Memory B cell (primary cell): ENCODE data around the gene IQSEC1.

Experiments
- ATAC-seq: fragments of 150-1000 bp; cut with Tn5 transposase; 2 replicates; pipeline ENCODE4 v1.10.0; 2021; ENCODE audit warnings: low read depth, mild to moderate bottlenecking, moderate library complexity
- DNase-seq, 2 donors: peaks; one replicate each; pipeline ENCODE4 v3.0.0; 2022; ENCODE audit warnings: low spot score in 2 of 2
- H3K27ac Mint-ChIP-seq: one replicate; pipeline ENCODE4 v1.8.0; 2022; ENCODE audit warnings: mild to moderate bottlenecking, moderate library complexity, mixed read lengths
- H3K27me3 Mint-ChIP-seq: one replicate; pipeline ENCODE4 v1.8.0; 2022; ENCODE audit warnings: mixed read lengths
- H3K36me3 Mint-ChIP-seq: one replicate; pipeline ENCODE4 v1.8.0; 2022; ENCODE audit warnings: mild to moderate bottlenecking, mixed read lengths
- H3K4me1 Mint-ChIP-seq: one replicate; pipeline ENCODE4 v1.8.0; 2022; ENCODE audit warnings: mixed read lengths
- H3K4me3 Mint-ChIP-seq: one replicate; pipeline ENCODE4 v1.8.0; 2022; ENCODE audit warnings: mild to moderate bottlenecking, moderate library complexity, mixed read lengths
- H3K9me3 Mint-ChIP-seq: one replicate; pipeline ENCODE4 v1.8.0; 2022; ENCODE audit warnings: mixed read lengths

Gene IQSEC1

DNA sequence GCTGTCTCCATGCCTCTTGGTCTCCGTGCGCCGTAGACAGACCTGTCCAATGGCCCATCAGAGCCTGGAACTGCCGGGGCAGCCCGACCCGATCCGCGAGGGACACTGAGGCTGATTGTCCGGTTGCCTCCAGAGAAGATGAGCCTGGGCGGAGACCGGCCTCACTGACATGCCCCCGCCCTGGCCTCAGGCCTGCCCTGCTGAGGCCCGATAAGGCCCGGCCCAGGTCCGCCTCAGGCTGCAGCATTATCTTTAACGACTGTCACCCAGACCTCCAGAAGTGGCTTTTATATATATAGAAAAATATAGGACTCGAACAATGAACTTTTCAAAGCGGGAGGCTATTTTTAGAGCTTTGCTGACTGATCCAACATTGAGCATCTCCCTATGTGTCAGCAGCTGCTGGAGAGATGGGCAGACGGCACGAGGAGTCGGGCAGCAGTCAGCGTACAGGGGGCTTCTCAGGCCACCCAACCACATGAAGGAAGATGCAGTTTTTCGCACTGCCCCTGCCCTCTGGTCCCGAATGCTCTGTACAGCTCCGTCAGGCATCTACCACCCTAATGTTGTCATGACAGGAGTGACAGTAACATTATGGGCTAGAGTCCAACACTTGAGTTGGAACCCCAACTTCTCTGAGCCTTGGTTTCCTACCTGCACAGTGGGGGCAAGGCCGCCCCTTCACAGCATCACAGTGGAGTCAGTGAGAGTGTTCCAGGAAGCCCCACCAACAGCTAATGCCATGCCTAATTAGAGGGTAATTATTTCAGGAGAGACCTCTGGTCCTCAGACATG, 119.8 kb downstream of the IQSEC1 start:
- Mint-ChIP-seq H3K4me1 (peaks cover 63% of the 10 kb centered on the region), H3K4me3 (peak overlapping the region; percentile 5), H3K27ac (peak overlapping the region; percentile 87), H3K36me3 (peaks cover 2% of the 10 kb centered on the region), H3K9me3 (no peaks in the 10 kb centered on the region), H3K27me3 (no peaks in the 10 kb centered on the region)
- ATAC-seq (no peak), DNase-seq (no peak)

DNA sequence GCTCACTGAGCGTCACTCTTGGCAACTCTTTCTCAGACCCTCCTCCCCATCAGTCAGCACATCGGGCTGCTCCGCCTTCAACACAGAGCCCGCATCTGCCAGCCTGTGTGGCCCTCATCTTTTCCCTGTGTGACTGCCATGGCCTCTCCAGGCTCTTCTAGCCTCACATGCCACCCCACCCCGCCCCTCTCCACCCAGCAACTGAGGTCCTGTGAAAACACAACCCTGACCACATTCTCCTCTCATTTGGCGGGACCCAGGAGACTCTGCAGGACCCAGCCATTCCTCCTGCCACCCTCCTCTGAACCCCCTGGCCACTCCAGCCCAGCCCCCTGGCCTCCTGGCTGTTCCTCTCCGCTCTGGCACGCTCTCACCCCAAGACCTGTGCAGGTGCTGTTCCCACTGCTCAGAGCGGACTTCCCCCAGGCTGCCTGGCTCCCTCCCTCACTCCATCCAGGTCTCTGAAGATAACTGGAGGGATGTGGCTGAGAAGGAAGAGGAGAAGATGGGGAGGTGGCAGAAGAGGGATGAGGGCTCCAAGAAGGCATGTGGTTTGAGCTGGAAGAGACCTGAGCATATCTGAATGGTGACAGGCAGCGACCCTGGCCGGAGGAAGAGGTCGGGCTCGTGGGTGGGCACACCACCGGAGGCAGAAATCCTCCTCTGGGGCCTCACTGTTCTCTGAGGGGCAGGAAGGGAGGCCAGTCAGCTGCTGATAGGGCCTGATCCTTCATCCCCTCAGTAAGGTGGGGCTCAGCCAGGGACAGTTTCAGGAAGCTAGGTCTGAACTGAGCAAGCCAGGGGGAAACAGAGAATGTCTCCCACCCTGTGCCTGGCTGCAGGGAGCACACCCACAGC, 120.7 kb downstream of the IQSEC1 start:
- DNase-seq (no peak), ATAC-seq (no peak)
- peaks cover 2% of the 10 kb centered on the region for H3K36me3 Mint-ChIP-seq
- H3K27me3 Mint-ChIP-seq: no peaks in the 10 kb centered on the region
- H3K4me1 Mint-ChIP-seq: peaks cover 63% of the 10 kb centered on the region
- no peak overlapping the region for H3K27ac Mint-ChIP-seq
- H3K4me3 Mint-ChIP-seq: no peak overlapping the region
- no peaks in the 10 kb centered on the region for H3K9me3 Mint-ChIP-seq

DNA sequence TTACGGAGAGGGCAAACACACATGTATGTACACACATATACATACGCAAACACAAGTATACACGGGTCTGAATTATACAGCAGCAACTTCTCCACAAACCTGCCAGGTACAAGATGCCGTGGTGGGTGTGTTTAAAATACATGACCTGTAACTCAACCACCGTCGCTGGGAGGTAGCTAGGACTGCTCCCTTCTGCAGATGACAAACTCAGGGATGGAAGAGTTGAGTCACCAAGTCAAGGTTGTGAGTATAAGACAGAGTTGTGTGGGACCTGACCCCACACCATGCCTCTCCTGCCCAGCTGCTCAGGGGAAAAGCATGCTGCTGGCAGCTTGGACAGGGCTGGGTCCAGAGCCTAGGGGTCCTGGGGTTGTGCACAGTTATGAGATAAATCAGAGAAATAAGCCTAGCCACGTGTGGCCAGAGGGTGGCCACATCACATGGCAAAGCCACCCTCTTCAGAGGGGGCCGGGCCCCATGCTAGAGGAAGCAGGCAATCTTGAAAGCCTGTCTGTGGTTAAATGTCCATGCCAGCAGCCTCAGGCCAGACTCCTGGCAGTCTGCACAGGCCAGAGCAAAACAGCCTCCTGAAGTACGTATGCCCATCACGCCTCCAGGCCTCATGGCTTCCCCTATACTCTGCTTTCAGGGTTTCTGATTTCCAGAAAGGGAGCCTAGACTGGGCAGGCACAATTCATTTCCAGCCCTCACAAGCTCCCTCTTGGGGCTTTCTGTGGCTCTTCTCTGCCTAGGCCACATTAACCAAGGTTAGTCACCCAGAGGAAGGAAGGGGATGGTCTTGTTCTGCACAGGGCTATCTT, 124.1 kb downstream of the IQSEC1 start:
- H3K36me3 Mint-ChIP-seq: peaks cover 2% of the 10 kb centered on the region
- no peaks in the 10 kb centered on the region for H3K9me3 Mint-ChIP-seq
- H3K4me1 Mint-ChIP-seq: peaks cover 53% of the 10 kb centered on the region
- H3K27me3 Mint-ChIP-seq: no peaks in the 10 kb centered on the region
- H3K4me3 Mint-ChIP-seq: no peak overlapping the region
- ATAC-seq: peak; percentile 64
- no peak for DNase-seq
- H3K27ac Mint-ChIP-seq: no peak overlapping the region

DNA sequence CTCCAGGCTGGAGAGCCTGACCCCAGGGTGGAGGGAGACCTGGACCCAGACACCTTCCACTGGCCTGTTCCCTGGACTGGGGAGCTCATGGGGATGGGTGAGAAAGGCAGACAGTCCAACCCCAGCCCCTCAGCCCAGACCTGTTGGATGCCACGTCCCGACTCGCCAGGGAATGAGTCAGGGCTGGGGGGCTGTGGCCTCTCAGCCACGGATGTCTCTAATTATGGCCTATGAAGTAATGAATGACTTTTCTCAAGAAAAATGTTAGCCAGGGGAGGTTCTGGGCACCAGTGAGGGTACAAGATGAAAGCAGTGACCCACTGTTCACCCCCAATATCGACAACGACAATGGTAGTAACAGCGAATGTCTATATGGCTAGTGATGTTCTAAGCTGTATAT, 124.9 kb downstream of the IQSEC1 start:
- H3K9me3 Mint-ChIP-seq: no peaks in the 10 kb centered on the region
- H3K4me3 Mint-ChIP-seq: no peak overlapping the region
- peaks cover 47% of the 10 kb centered on the region for H3K4me1 Mint-ChIP-seq
- ATAC-seq: no peak
- H3K36me3 Mint-ChIP-seq: peaks cover 2% of the 10 kb centered on the region
- H3K27me3 Mint-ChIP-seq: no peaks in the 10 kb centered on the region
- DNase-seq: no peak
- H3K27ac Mint-ChIP-seq: peak overlapping the region; percentile 70

DNA sequence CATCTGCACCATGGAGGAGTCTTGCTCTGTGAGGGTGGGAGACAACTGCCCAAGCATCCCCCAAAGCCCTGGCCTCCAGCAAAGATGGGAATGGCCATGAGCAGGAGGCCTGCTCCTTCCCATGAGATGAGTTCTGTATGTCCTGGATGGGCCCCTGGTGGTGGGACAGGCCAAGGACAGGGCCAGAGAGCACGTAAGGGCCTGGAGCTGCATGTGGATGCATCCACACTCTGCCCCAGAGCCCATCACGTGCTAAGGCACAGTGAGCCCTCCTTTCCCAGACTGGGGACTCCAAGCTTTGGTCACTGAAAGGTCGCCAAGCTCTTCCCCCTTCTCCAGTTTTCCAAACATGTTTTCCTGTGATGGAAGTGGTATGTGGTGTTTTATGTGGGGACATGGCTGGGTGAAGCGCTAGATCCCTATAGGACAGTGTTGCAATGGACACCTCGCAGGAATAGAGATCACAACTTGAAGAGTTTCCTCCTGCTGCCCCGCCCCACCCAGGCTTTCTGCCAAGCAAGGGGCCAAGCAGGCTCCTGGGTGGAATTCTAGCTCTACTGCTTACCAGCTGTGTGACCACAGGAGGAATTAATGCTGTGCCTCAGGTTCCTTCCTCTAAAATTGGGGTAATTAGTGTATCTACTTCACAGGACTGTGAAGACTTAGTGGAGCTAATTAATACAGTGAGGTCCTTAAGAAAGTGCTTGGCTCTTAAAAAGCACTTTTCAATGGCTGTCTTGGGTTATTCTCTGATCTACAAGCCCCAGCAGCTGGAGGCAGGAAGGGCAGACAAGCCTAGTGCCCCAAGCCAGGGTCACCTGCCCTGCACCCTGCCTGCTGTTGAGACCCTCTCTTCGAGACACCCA, 125.5 kb downstream of the IQSEC1 start:
- Mint-ChIP-seq H3K4me1 (peaks cover 47% of the 10 kb centered on the region), H3K36me3 (peaks cover 2% of the 10 kb centered on the region), H3K27me3 (no peaks in the 10 kb centered on the region), H3K4me3 (no peak overlapping the region), H3K27ac (peak overlapping the region; percentile 70), H3K9me3 (no peaks in the 10 kb centered on the region)
- DNase-seq (no peak), ATAC-seq (no peak)

DNA sequence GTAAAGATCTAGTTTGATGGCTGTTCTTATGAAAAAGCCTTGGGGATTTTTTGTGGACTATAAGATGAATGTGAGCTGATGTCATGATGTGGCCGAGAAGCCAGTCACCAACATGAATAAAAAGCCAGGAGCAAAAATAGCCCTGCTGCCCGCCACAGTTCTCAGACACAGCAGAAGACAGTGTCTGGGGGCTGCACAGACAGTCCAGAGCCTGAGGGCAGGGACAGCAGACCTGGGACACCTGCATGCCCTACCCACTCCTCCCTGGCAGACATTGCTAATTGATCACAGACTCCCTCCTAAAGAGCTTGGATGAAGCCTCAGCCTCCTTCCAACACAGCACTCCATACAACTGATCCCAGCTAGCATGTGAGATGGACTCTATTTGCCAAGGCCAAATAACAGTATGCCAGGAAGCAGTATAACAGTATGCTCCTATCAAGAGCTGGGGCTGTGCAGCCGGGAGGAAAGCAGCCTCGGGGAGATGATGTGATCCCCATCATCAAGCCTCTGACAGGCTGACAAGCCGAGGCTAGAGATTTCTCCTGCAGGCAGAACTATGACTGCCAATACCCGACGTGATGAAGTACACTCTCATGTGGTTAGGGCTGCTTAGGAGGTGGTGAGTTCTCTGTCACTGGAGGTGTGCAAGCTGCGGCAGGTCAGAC, 126.4 kb downstream of the IQSEC1 start:
- Mint-ChIP-seq H3K4me1 (peaks cover 43% of the 10 kb centered on the region), H3K9me3 (no peaks in the 10 kb centered on the region), H3K27ac (peak overlapping the region; percentile 21), H3K36me3 (peaks cover 2% of the 10 kb centered on the region), H3K4me3 (no peak overlapping the region), H3K27me3 (no peaks in the 10 kb centered on the region)
- DNase-seq (no peak), ATAC-seq (no peak)

DNA sequence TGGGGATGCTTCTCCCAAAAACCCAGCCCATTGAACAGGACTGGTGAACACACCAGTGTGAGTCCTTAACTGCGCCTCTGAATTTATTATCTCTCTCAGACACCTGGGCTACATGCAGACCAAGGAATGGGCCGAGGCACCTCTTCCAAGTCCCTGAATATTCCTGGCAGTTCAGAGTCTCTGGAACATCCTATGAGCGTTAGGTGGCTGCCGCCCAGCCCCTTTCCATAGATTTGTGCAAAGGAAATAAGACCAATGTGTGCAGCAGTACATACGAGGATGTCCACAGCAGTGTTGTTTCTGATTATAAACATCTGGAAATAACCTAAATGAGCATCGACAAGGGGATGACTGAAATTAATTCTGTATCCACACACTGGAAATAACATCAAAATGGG, 127.0 kb downstream of the IQSEC1 start:
- DNase-seq: no peak
- no peak for ATAC-seq
- H3K4me1 Mint-ChIP-seq: peaks cover 39% of the 10 kb centered on the region
- H3K27me3 Mint-ChIP-seq: no peaks in the 10 kb centered on the region
- peak overlapping the region; percentile 21 for H3K27ac Mint-ChIP-seq
- H3K4me3 Mint-ChIP-seq: no peak overlapping the region
- H3K36me3 Mint-ChIP-seq: peaks cover 2% of the 10 kb centered on the region
- no peaks in the 10 kb centered on the region for H3K9me3 Mint-ChIP-seq

DNA sequence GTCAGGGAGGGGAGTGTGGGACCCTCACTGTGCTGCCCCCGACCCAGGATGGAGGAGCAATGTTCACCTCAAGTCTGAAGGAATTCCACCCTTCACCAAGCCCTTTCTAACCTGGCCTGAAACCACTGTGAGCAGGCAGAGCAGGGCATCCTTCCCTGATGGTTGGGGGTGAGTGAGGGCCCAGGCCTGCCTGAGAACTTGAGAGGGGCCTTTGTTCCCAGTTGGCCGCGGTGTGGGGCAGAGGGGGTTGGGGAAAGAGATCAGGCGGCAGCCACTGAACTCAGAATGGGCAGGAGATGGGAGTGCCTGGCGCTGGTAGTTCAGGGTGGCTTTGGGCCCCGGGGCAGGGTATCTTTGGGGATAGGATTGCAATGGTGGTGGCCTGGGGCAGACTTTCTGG, 128.4 kb downstream of the IQSEC1 start:
- H3K4me3 Mint-ChIP-seq: no peak overlapping the region
- no peak for ATAC-seq
- H3K27ac Mint-ChIP-seq: no peak overlapping the region
- H3K9me3 Mint-ChIP-seq: no peaks in the 10 kb centered on the region
- H3K4me1 Mint-ChIP-seq: peaks cover 39% of the 10 kb centered on the region
- peaks cover 8% of the 10 kb centered on the region for H3K36me3 Mint-ChIP-seq
- no peaks in the 10 kb centered on the region for H3K27me3 Mint-ChIP-seq
- DNase-seq: no peak

DNA sequence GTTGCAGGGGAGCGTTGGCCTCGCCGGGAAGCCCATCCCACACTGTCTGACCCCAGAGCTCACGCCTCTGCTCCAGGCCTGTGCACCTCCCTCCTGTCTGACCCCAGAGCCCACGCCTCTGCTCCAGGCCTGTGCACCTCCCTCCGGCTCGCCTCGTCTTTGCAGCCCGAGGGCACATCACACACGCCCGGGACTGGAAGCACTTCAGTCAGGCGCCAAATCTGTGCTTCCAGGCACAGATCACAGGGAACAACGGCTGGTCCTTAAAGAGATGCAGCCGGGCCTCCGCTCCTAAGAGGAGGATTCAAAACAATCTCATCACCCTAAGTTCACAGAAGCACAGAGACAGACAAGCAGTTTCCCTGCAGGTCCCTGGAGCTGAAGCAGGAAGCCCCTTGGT, 128.8 kb downstream of the IQSEC1 start:
- Mint-ChIP-seq H3K27me3 (no peaks in the 10 kb centered on the region), H3K9me3 (no peaks in the 10 kb centered on the region), H3K4me3 (no peak overlapping the region), H3K4me1 (peaks cover 39% of the 10 kb centered on the region), H3K36me3 (peaks cover 12% of the 10 kb centered on the region), H3K27ac (peak overlapping the region; percentile 47)
- no peak for ATAC-seq
- DNase-seq: no peak

DNA sequence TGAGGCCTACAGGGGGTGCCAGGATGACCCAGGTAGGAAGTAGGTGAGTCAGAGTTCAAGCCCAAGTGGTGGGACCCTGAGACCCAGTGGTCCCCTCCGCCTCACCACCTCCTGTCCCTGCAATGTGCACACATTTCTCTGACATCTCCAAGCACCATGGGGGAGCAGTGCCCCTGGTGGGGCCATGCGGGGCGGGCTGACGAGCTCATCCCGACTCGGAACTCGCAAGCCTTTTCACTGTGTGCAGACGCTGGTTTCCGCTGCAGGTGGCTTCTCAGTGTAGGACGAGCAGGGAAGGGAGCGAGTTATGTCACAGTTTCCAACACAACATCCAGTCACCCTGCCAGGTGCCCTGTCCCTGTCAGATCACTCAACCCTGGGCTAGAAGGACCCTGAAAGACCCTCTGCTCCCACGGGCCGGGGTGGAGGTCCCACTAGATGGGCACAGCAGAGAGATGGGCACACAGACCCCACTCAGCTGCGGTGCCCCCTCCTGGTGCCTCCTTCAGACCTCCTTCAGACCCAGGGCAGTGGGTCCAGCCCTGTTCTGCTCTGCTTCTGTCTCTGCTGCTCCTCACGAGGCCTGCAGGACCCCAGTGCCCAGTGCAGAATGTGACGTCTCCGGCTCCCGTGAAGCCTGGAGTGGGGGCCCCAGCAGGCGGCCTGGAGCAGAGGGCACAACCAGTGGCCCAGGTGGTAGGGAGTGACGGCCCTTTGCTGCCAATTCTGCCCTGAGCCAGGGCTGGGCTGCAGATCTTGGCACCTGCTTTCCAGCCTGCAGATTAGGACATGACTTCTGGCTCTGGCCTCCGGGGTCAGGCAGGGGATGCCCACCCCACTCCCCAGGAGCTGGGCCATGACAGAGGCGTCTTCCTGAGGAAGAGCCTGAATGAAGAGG, 129.9 kb downstream of the IQSEC1 start:
- ATAC-seq: no peak
- no peak overlapping the region for H3K27ac Mint-ChIP-seq

DNA sequence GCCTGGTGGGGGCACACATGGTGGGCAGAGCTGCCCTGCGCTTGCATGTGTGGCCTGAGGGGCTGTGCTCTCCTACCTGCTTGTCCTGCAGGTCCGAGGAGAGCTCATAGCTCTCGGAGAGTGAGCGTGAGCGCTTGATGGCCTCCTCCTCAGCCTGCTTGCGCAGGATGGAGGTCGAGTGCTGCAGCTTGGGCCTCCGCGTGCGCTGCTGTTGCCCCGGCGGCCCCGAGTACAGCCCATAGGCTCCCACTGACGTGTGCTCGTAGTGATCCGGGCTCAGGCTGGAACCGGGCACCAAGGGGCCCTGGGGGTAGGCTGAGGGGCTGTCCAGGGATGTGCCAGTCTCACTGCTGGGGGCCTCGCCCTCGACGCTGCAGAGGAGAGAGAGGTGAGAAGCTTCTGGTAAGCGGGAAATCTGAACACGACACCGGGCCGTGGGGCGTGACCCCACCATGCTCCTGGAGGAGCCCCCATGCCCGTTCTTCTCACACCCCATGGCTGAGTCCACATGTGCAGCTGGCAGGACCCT, 131.7 kb downstream of the IQSEC1 start:
- H3K36me3 Mint-ChIP-seq: peaks cover 17% of the 10 kb centered on the region
- H3K4me3 Mint-ChIP-seq: no peak overlapping the region
- no peak overlapping the region for H3K27ac Mint-ChIP-seq
- ATAC-seq (no peak), DNase-seq (no peak)
- no peaks in the 10 kb centered on the region for H3K9me3 Mint-ChIP-seq
- peaks cover 16% of the 10 kb centered on the region for H3K4me1 Mint-ChIP-seq
- no peaks in the 10 kb centered on the region for H3K27me3 Mint-ChIP-seq

More for the DNA sequence above, 129.9 kb downstream of the IQSEC1 start:
- Mint-ChIP-seq H3K27me3 (no peaks in the 10 kb centered on the region), H3K36me3 (peaks cover 16% of the 10 kb centered on the region), H3K4me1 (peaks cover 29% of the 10 kb centered on the region), H3K9me3 (no peaks in the 10 kb centered on the region), H3K4me3 (no peak overlapping the region)
- no peak for DNase-seq

DNA sequence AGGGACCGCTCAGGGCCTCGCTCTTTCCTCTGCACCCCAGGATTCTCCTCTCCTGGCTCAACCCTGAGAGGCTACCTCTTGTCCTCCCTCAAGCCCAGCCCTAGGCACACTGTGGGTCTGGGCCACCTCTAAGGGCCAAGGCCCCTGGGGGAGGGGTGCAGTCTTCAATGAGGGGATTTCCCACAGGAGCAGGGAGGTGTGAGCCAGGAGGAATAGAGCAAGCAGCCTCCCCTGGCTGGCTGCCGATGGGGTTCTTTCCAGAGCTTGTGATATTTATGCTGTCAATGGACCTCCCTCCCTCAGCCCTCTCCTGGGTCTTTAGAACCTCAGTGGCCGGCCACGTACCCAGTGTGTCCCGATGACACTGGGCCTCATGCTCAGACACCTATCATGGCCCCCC, 132.4 kb downstream of the IQSEC1 start:
- no peak for ATAC-seq
- H3K27ac Mint-ChIP-seq: no peak overlapping the region
- no peaks in the 10 kb centered on the region for H3K27me3 Mint-ChIP-seq
- DNase-seq: no peak
- peaks cover 17% of the 10 kb centered on the region for H3K36me3 Mint-ChIP-seq
- no peak overlapping the region for H3K4me3 Mint-ChIP-seq
- H3K4me1 Mint-ChIP-seq: peaks cover 10% of the 10 kb centered on the region
- no peaks in the 10 kb centered on the region for H3K9me3 Mint-ChIP-seq
